HCT116 (cell line): ENCODE measurements around the gene MAFG.

ENCODE experiments used
- CEBPB ChIP-seq: IDR thresholded peaks from 2 replicates; pipeline ENCODE4 v1.6.1; 2012; ENCODE audit warnings: low read depth
- EZH2 ChIP-seq: fragments of 200-600 bp; sonication (generic); IDR thresholded peaks from 2 replicates; pipeline ENCODE4 v1.6.1; 2017; ENCODE audit warnings: antibody characterized with exemption, mixed run types
- EZH2phosphoT487 ChIP-seq: fragments of 200-600 bp; IDR thresholded peaks from 2 replicates; pipeline ENCODE4 v1.6.1; 2018; ENCODE audit warnings: antibody characterized with exemption, borderline replicate concordance
- FOSL1 ChIP-seq: IDR thresholded peaks from 2 replicates; pipeline ENCODE4 v1.6.1; 2012; ENCODE audit warnings: low read depth
- POLR2A ChIP-seq: IDR thresholded peaks from 2 replicates; pipeline ENCODE4 v1.7.0; 2011; ENCODE audit warnings: borderline replicate concordance; ENCODE audit not compliant: insufficient read depth, insufficient read length; ENCODE audit errors: extremely low read depth
- POLR2AphosphoS5 ChIP-seq: IDR thresholded peaks from 2 replicates; pipeline ENCODE4 v1.6.1; 2011; ENCODE audit warnings: mild to moderate bottlenecking, low read depth, low read length, moderate library complexity
- RAD21 ChIP-seq: IDR thresholded peaks from 2 replicates; pipeline ENCODE4 v1.6.1; 2012; ENCODE audit warnings: low read depth, mild to moderate bottlenecking
- ZFX ChIP-seq: fragments of 450-650 bp; IDR thresholded peaks from 2 replicates; pipeline ENCODE4 v1.6.1; 2017
- ZNF274 ChIP-seq: fragments of 200-500 bp; sonication (Bioruptor generic); IDR thresholded peaks from 2 replicates; pipeline ENCODE4 v1.6.1; 2014; ENCODE audit warnings: mild to moderate bottlenecking, low read depth, low read length, inconsistent platforms
- TF ChIP-seq, protein P1 (sequence below): IDR thresholded peaks from 2 replicates; pipeline ENCODE4 v1.6.1; 2012
- TF ChIP-seq, protein P2 (sequence below), 3 experiments: fragments of 200-600 bp in 1 of 3; sonication (generic) in 1 of 3; IDR thresholded peaks in 2 of 3; conservative IDR thresholded peaks in 1 of 3; 2 replicates each; pipeline ENCODE4 v1.5.1; 2012 to 2017; ENCODE audit warnings: low read depth in 2 of 3, low read length in 2 of 3, antibody characterized with exemption in 1 of 3, borderline replicate concordance in 1 of 3, control low read depth in 1 of 3, mild to moderate bottlenecking in 1 of 3, mixed read lengths in 1 of 3, mixed run types in 1 of 3, moderate library complexity in 1 of 3; ENCODE audit not compliant: insufficient read depth in 1 of 3
- TF ChIP-seq, protein P3 (sequence below): IDR thresholded peaks from 2 replicates; pipeline ENCODE4 v1.6.1; 2012; ENCODE audit warnings: low read depth

DNA sequence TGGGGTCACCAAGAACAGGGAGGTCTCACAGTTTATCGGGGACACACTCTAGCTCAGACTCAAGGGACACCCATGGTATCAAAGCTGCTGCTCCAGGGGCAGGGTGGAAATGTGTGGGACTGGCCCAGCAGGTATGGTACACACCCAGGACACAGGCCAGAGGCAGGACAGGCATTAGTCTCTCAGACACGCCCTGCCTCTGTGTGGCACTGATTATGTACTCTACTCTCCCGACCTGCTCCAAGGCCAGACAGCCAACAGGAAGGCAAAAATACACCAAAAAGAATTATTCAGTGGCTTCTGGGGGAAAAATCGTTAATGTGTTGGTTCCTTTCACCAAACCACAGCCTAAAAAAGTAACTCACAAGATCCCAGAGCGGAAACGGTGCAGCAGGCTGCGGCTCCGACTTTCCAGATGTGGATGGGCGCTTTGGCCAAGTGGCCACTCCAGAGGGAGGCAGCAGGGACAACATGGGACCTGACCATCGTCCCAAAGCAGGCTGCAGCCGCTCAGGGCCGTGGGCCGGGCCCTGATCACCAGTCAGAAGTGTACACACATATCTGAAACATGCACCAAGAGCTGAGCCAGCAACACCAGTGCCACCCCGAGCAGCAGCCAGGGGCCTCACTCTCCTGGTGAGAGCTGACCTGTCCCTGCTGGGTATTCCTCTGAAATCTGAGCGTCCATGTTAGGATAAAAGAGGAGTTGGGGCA, 8.5 kb downstream of the MAFG start:
- TF ChIP-seq, protein P1, sequence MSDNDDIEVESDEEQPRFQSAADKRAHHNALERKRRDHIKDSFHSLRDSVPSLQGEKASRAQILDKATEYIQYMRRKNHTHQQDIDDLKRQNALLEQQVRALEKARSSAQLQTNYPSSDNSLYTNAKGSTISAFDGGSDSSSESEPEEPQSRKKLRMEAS = no peak
- TF ChIP-seq CEBPB (no peak), POLR2A (no peak), ZFX (no peak), EZH2 (no peak), ZNF274 (no peak), FOSL1 (no peak), RAD21 (no peak), POLR2AphosphoS5 (no peak), EZH2phosphoT487 (no peak)
- TF ChIP-seq, protein P2, sequence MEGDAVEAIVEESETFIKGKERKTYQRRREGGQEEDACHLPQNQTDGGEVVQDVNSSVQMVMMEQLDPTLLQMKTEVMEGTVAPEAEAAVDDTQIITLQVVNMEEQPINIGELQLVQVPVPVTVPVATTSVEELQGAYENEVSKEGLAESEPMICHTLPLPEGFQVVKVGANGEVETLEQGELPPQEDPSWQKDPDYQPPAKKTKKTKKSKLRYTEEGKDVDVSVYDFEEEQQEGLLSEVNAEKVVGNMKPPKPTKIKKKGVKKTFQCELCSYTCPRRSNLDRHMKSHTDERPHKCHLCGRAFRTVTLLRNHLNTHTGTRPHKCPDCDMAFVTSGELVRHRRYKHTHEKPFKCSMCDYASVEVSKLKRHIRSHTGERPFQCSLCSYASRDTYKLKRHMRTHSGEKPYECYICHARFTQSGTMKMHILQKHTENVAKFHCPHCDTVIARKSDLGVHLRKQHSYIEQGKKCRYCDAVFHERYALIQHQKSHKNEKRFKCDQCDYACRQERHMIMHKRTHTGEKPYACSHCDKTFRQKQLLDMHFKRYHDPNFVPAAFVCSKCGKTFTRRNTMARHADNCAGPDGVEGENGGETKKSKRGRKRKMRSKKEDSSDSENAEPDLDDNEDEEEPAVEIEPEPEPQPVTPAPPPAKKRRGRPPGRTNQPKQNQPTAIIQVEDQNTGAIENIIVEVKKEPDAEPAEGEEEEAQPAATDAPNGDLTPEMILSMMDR (IDR thresholded peaks at IDR 0.05 in 2 of 3, conservative IDR thresholded peaks at IDR 0.05 in 1 of 3; ENCODE audit: borderline replicate concordance in 1 of 3, insufficient read depth in 1 of 3, low read depth in 2 of 3, low read length in 2 of 3) = no peak
- TF ChIP-seq, protein P3, sequence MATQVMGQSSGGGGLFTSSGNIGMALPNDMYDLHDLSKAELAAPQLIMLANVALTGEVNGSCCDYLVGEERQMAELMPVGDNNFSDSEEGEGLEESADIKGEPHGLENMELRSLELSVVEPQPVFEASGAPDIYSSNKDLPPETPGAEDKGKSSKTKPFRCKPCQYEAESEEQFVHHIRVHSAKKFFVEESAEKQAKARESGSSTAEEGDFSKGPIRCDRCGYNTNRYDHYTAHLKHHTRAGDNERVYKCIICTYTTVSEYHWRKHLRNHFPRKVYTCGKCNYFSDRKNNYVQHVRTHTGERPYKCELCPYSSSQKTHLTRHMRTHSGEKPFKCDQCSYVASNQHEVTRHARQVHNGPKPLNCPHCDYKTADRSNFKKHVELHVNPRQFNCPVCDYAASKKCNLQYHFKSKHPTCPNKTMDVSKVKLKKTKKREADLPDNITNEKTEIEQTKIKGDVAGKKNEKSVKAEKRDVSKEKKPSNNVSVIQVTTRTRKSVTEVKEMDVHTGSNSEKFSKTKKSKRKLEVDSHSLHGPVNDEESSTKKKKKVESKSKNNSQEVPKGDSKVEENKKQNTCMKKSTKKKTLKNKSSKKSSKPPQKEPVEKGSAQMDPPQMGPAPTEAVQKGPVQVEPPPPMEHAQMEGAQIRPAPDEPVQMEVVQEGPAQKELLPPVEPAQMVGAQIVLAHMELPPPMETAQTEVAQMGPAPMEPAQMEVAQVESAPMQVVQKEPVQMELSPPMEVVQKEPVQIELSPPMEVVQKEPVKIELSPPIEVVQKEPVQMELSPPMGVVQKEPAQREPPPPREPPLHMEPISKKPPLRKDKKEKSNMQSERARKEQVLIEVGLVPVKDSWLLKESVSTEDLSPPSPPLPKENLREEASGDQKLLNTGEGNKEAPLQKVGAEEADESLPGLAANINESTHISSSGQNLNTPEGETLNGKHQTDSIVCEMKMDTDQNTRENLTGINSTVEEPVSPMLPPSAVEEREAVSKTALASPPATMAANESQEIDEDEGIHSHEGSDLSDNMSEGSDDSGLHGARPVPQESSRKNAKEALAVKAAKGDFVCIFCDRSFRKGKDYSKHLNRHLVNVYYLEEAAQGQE = no peak
